GM18502 (cell line): ENCODE results near the gene LRRK1.
"Not testable (repeated sequence)": the region's sequence is repeated elsewhere in the genome, so short reads cannot be mapped to it uniquely, and the experiment has no call there.

ENCODE experiments used
- ATAC-seq: cut with Tn5 transposase; IDR thresholded peaks from one replicate; pipeline ENCODE4 v1.9.1; 2021; ENCODE audit warnings: mild to moderate bottlenecking; ENCODE audit not compliant: unreplicated experiment, poor library complexity

LRRK1 gene

DNA sequence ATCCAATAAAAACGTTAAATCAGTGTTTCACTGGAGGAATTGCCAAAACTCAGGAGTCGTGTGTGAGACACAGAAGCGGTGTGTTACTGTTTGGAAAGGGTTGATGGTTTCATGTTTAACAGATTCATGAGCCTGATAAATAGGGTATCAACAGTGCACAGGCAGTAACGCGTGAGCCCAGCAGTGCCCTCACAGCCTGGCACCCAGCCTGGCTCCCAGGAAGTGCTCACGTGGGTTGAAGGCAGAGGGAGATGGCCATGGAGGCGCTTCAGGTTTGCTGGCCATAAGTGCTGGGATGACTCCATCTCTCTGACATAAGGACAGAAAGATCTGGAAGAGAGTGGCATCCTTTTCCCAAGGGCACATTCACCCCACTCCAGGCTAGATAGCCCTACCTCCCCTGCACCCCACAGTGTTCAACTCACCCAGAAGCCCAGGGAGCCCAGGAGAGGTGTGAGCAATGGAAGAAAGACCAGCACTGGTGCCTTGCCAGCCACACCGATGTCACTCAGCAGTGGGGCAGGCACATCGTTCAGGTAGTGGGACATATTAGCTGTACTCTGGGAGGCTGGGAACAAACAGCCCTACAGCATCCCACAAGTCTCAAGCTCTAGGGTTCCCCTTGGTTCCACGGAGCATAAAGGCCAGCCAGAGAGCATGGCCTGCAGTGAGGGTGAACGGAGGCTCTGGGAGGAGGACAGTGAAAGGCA, 164.3 kb downstream of the LRRK1 start:
- no peak for ATAC-seq

GRCh38 chr15:101084801-101085200, 165.6 kb downstream of the LRRK1 start:
- ATAC-seq = no peak

DNA sequence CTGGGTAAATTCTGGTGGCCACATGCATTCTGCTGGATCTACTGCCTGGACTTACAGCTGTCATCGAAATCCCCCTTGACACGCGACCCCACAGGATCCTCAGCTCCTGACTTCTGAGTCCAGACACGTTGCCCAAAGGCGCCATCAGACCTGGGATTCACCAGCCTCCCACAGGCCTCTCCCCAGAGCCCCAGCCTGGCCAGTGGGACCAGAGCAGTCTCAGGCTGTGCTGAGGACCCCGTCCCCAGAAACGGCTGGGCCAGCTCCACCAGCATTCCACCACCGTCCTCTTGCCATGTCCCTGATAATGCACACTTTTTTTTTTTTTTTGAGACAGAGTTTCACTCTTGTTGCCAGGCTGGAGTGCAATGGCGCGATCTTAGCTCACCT, 166.1 kb downstream of the LRRK1 start:
- no peak for ATAC-seq

DNA sequence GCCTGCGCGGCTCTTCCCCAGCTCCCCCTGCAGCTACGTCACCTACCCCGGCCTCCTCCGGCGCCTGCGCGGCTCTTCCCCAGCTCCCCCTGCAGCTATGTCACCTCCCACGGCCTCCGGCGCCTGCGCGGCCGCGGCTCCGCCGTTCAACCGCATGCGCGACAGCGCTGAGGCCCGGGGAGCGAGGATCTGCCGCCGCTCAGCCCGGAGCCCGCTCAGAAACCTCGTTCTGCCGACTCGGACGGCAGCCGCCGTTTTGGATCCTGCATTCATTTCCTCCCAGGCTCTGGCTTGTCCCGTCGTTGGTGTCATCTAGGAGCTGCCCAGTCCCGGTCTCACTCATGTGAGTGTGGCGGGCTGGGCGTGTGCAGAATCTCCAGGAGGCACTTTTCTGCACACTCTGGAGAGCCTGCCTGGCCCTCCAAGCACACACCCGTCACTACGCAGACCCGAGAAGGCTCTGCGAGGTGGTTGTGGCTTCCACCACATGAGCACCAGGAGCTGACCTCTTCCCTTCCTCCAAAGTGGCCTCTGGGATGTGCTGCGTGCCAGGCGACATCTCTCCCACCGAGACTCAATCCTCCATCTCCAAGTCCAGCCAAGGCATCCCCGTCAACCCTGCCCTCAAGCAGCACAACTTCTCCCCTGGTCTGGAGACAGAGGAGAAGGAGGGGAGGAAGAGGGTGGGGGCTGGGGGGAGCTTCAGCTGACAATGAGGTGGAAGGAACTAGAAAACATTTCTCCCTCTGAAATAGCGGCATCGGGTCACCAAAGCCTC, 167.4 kb downstream of the LRRK1 start:
- no peak for ATAC-seq

- no peak for ATAC-seq
Measured at GRCh38 chr15:101087172-101087769, 168.1 kb downstream of the LRRK1 start.

DNA sequence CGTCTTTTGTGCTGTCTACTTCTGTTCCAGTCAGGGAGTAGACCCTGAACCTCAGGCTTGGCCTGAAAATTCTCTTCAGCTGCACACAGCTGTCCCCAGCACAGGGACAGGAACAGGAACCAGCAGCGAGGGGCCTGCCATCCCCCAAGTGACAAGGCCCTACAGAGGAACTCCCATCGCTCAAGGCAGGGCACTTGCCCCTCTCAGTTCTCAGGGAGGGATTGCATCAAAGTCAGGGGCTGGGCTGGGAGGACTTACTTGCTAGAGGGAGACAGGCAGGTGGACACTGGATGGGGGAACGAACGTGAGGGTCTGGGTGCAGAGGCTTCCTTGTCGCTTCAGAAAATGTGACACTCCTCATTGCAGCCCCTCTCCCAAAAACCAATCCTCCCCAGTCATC, 169.1 kb downstream of the LRRK1 start:
- ATAC-seq = no peak

DNA sequence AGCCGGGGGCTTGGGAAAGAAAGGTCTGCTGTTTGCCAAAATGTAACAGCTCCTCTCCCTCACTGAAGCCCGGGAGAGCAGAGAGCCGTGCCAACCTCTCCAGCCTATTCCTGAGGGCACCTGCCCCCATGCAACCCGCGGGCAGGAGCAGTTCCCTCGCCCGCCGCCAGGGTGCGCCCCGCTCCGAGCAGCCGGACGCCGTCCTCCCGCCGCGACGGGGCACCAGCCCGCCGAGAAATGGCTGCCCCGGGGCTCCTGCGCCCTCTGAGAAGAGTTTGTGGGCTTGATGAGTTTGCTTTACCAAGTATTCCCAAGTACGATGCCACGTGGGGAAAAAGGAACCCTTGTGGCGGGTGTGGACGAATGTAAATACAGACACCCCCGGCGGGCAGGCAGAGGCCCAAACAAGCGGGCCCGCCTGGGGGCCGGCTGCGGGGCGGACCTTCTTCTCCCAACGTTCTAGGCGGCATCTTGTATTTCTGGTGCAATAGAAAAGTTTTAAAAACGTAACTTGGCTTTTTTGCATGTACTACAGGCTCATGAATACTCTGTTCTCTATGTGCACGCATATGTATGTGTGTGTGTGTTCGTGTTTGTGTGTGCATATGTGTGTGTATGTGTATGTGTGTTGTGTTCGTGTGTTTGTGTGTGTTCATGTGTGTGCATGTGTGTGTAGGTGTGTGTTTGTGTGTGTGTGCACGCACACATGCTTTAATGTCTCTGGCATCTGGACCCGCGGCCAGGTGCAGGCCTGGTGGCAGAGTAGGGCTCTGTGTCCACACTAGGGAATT, 169.8 kb downstream of the LRRK1 start:
- ATAC-seq = peak; percentile 81

GRCh38 chr15:101089579-101090427, 170.6 kb downstream of the LRRK1 start:
- no peak for ATAC-seq

DNA sequence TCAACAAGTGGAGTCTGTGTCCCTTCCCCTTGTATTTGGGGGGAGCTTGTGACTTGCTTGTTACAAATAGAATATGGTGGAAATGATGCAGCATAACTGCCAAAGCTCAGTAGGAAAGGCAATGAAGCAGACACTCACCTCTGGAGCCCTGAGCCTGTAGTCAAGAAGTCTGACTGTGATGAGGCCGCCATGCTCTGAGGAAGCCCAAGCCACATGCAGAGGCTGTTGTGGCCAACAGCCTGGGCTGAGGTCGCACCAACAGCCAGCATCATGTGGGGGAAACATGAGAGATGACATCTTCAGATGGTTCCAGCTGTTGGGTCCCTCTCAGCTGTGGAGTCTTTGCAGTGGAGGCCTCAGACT, 171.3 kb downstream of the LRRK1 start:
- no peak for ATAC-seq

DNA sequence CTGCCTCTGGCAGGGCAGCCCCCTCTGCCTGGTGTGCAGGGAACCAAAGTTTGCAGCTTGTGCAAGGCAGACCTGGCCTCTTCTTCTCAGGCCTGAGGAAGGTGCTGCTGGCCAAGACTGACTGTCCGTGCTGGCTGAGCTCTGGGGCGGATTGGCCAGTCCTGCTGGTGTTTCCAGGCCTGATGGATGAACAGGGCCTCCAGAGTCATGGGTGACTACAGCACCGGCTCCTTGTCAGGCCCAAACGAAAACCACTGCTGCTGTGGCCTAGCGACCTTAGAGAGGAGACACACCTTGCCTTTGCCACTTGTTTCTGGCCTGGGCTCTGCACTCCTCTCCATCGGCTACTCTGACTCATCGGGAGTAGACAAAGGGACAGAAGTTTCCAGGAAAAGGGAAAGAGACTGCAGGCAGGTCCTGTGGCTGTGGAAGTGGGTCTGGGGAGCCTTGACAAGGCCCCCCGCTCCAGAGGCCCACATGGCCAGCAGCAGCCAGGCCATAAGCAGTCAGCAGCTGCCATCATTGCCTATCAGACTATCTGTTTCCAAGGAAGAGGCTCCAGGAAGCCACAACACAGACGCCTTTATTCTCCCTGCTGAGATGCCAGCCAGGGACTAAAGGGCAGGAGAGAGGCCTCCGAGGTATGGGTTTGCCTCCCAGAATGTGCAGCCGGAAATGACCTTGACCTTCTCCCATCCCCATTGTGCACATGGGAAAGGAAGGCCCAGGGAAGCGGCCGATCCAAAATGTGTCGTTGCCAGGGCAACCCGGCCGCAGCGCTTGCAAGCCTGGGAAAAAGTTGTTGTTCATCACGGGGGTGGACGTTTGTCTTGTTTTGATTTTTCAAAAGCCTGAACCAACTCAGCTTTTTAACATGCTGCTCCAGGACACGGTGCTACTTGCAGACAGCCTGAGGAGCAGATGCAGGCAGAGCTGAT, 172.2 kb downstream of the LRRK1 start:
- no peak for ATAC-seq

- no peak for ATAC-seq
Measured at GRCh38 chr15:101092156-101092866, 173.2 kb downstream of the LRRK1 start.

GRCh38 chr15:101092867-101093202, 173.7 kb downstream of the LRRK1 start:
- ATAC-seq = no peak

GRCh38 chr15:101093958-101094357, 174.8 kb downstream of the LRRK1 start:
- no peak for ATAC-seq

DNA sequence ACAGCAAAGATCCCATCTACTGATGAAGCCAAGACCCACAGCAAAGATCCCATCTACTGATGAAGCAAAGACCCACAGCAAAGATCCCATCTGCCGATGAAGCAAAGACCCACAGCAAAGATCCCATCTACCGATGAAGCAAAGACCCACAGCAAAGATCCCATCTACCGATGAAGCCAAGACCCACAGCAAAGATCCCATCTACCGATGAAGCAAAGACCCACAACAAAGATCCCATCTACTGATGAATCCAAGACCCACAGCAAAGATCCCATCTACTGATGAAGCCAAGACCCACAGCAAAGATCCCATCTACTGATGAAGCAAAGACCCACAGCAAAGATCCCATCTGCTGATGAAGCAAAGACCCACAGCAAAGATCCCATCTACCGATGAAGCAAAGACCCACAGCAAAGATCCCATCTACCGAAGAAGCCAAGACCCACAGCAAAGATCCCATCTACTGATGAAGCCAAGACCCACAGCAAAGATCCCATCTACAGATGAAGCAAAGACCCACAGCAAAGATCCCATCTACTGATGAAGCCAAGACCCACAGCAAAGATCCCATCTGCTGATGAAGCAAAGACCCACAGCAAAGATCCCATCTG, 176.7 kb downstream of the LRRK1 start:
- ATAC-seq = not testable (repeated sequence)

DNA sequence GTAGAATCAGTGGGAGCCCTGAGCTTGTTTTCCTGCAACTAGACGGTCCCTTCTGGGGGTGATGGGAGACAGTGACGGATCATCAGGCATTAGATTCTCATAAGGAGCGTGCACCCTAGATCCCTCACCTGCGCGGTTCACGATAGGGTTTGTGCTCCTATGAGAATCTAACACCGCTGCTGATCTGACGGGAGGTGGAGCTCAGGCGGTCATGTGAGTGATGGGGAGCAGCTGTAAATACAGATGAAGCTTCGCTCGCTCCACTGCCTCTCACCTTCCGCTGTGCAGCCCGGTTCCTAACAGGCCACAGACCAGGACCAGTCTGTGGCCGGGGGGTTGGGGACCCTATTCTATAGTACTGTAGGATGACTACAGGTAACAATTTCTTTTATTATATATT, 178.0 kb downstream of the LRRK1 start:
- no peak for ATAC-seq

DNA sequence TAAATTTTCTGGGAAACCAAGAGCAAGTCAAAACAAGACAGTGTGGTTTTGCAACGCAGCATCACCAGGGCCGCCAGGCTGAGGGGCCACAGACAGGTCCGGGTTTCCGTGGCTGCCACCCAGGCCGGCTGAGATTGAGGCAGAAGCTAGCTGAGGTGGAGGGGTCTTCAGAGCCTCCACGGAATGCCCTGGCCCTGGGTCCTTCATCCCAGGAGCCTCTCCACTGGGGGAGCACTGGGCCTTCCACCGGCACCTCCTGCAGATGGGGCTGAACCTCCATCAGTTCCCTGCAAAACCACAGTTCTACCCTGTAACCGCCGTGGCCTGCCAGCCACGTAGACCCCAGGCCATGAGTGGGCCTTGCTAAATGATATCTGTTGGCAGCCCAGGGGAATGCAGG, 180.0 kb downstream of the LRRK1 start:
- ATAC-seq = no peak

- ATAC-seq = no peak
Measured at GRCh38 chr15:101100118-101100517, 181.0 kb downstream of the LRRK1 start.
